Subcutaneous adipose tissue (tissue), 4 donors: Measurements from ENCODE around the gene GINS2. TPM values are rescaled to one million over a fixed set of nuclear protein-coding genes. Genes with fewer than 3 reads are reported as not detected.

Experiments
- total RNA-seq, 4 donors: library from RNA; depleted of rRNA; stranded (reverse); fragments of >200 nt; gene quantifications; one replicate each; pipeline ENCODE4 v1.1.0, GENCODE V29; 2016
- TF ChIP-seq, protein P1 (sequence below): fragments of 450-650 bp; IDR thresholded peaks from one replicate; pipeline ENCODE4 v1.5.1; 2016; ENCODE audit warnings: low read depth, mild to moderate bottlenecking, control low read depth, antibody characterized with exemption, moderate library complexity

GINS2 gene
- total RNA-seq, 4 donors from 2014 or later = 0.22 to 0.68 TPM; not detected in 2

- TF ChIP-seq, protein P1, sequence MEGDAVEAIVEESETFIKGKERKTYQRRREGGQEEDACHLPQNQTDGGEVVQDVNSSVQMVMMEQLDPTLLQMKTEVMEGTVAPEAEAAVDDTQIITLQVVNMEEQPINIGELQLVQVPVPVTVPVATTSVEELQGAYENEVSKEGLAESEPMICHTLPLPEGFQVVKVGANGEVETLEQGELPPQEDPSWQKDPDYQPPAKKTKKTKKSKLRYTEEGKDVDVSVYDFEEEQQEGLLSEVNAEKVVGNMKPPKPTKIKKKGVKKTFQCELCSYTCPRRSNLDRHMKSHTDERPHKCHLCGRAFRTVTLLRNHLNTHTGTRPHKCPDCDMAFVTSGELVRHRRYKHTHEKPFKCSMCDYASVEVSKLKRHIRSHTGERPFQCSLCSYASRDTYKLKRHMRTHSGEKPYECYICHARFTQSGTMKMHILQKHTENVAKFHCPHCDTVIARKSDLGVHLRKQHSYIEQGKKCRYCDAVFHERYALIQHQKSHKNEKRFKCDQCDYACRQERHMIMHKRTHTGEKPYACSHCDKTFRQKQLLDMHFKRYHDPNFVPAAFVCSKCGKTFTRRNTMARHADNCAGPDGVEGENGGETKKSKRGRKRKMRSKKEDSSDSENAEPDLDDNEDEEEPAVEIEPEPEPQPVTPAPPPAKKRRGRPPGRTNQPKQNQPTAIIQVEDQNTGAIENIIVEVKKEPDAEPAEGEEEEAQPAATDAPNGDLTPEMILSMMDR = no peak
These were observed 17.8 kb upstream of the GINS2 start for GRCh38 chr16:85706449-85707034.

DNA sequence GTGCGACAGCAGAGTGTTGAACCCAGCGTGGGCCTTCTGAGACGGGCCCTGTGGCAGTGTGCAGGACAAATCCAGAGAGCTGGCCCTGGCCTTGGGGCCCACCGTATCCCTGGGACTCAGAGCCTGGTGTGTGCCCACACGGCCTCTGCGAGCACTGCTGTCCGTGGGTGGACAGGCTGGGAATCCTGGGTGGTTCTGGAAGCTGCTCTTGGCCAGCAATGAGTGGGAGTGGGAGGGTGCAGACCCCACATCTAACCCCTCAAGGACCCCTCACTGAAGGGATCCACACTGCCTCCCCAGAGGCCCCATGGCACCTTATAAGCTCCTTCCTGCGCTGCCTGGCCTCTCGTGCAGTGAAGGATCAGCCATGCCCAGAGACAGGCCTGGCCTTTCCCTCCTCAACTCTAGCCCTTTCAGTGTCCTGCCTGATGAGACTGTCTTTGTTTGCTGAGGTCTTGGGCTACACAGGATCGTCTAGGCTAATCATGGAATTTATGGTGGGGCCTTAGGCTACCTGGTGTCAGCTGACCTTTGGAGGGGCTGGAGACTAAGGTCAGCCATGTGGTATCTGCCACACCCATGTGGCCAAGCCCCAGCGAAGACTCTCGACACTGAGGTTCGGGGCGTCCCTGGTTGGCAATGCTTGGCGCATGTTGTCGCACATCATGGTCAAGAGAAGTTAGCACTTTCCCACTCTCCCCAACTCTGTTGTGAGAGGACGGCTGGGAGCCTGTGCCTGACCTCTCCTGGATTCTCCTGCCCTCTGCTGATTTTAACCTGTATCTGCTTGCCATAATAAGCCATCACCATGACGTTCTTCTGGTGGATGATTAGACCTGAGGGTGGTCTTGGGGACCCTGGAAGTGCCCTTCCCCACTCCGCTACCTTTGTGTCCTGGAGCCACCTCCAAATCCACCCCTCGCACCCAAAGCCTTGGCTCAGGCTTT is 16.4 kb upstream of the GINS2 start:
- TF ChIP-seq, protein P1 = no peak

GRCh38 chr16:85704011-85704410 is 15.3 kb upstream of the GINS2 start:
- TF ChIP-seq, protein P1 = no peak

DNA sequence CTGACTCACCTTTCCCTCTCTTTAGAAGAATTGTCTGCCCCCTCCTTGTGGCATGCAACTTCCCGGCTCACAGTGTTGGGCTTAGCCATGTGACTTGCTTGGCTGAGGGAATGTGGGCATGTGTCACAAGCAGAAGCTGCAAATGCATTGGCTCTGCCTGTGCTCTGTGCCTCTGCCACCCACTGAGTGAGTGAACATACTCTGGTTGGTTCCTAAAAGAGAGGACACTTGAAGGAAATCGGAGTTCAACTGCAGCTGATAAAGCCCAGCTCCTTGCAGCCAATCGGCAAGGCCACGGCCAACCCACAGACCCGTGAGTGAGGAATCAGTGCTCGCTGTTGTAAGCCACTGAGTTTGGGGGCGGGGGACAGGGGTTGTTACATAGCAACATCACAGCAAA is 10.9 kb upstream of the GINS2 start:
- TF ChIP-seq, protein P1 = no peak

DNA sequence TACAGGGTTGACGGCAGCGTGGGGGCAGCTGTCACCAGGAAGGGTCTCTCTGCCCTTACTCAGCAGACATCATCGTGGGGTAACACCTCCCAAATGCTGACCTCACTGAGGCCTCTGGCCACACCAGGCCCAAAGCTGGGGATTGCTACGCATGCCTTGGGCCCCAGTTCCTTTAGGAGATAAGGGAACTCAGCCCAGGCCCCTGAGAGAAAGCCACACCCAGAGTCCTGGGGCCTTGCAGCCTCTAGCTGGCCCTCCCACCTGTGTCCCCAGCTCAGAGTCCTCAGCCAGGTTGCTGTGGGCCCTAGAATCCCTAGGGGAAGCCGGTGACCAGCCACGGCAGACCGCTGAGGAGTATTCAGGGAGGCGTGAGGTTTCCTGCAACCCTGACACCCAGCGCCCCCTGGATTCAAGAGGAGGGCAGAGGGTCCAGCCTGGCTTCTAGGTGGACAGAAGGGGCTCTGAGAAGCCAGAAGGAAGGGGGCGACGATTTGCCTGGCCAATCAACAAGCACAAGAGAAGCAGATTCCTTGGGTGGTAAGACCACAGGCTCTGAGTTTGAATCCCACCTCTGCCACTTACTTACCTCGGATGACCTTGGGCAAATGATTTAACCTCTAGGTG is 10.3 kb upstream of the GINS2 start:
- TF ChIP-seq, protein P1 = no peak

GRCh38 chr16:85698459-85698891 is 9.7 kb upstream of the GINS2 start:
- TF ChIP-seq, protein P1 = no peak

DNA sequence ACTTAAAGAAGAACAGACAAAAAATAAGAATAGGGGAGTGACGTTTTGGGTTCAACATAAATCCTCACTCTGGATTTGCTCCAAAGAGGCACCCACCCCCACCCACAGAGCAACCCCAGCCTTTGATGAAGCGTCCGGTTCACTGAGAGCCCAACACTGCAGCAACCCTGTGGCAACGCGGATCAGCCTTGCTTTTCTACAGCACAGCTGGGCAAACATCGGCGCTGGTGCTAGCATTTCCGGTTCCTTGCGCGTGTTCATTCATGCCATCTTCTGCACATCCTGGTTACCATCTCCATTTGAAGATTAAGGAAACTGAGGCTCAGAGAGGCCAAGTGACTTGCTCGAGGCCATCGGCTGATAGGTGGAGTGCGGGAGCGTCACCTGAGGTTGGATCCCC is 8.7 kb upstream of the GINS2 start:
- TF ChIP-seq, protein P1 = no peak
